Large intestine (tissue), 3 donors: ENCODE measurements around the gene CLPTM1L. TPM values are rescaled to one million over a fixed set of nuclear protein-coding genes. Genes with fewer than 3 reads are reported as not detected.

ENCODE experiments used
- DNase-seq, 2 donors: peaks; one replicate each; pipeline versions ENCODE4 v3.0.0 to v3.0.0-alpha.2; 2013
- H3K27ac ChIP-seq: one replicate; pipeline ENCODE4 v1.5.1; 2013; ENCODE audit warnings: low read length
- H3K27me3 ChIP-seq: 2 replicates; pipeline ENCODE4 v1.6.1; 2013; ENCODE audit warnings: low read length; ENCODE audit not compliant: control insufficient read depth, insufficient read depth
- H3K36me3 ChIP-seq: 2 replicates; pipeline ENCODE4 v1.6.1; 2013; ENCODE audit warnings: low read length; ENCODE audit not compliant: control insufficient read depth, insufficient read depth
- H3K4me1 ChIP-seq: one replicate; pipeline ENCODE4 v1.6.1; 2013; ENCODE audit warnings: low read length; ENCODE audit not compliant: control insufficient read depth, insufficient read depth
- H3K4me3 ChIP-seq: one replicate; pipeline ENCODE4 v1.5.1; 2013; ENCODE audit warnings: low read length
- H3K9me3 ChIP-seq: one replicate; pipeline ENCODE4 v1.6.1; 2013; ENCODE audit warnings: mild to moderate bottlenecking, low read depth, low read length, moderate library complexity; ENCODE audit not compliant: control insufficient read depth
- WGBS: methylation state at CpG from one replicate; pipeline ENCODE4 v1.1.5; 2013; ENCODE audit warnings: low lambda C conversion rate; ENCODE audit not compliant: insufficient coverage; 5-methylcytosine and 5-hydroxymethylcytosine counted together
- polyA plus RNA-seq: library from polyadenylated mRNA; unstranded; fragments of 120-200 nt; gene quantifications from one replicate; pipeline ENCODE4 v1.2.1, GENCODE V29; 2013

CLPTM1L gene
- polyA plus RNA-seq, 1 donor, result 87.4 TPM

DNA sequence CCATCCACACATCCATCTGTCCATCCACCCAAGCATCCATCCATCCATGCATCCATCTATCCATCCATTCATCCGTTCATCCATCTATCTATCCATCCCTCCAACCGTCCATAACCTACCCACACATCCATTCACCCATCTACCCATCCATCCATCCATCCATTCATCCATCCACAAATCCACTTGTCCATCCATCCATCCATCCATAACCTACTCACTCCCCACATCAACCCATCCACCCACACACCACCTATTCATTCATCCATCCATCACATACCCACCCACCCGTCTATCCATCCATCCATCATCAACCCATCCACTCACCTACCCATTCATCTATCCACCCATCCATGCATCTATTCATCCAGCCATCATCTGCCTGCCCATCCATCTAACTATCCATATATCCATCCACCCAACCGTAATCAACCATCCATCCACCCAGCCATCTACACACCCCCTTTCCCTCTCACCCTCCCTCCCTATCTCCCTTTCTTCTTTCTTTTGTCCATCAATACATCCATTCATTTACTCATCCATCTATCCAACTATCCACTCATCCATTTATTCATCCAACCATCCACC is 43.6 kb upstream of the CLPTM1L start:
- no peak overlapping the region for H3K27ac ChIP-seq
- no peaks in the 10 kb centered on the region for H3K36me3 ChIP-seq
- WGBS, result 93% methylated on average over 4 of the region's 4 CpGs
- H3K4me3 ChIP-seq, result no peak overlapping the region
- H3K4me1 ChIP-seq, result peaks cover 10% of the 10 kb centered on the region
- DNase-seq, result no peak
- H3K27me3 ChIP-seq, result peaks cover 56% of the 10 kb centered on the region
- peaks cover 5% of the 10 kb centered on the region for H3K9me3 ChIP-seq

- DNase-seq, result no peak
- H3K4me3 ChIP-seq, result no peak overlapping the region
- peaks cover 5% of the 10 kb centered on the region for H3K9me3 ChIP-seq
- peaks cover 10% of the 10 kb centered on the region for H3K4me1 ChIP-seq
- H3K27me3 ChIP-seq, result peaks cover 55% of the 10 kb centered on the region
- H3K36me3 ChIP-seq, result no peaks in the 10 kb centered on the region
- WGBS, result no CpG with 5 or more reads among the region's 5 CpGs
- H3K27ac ChIP-seq, result no peak overlapping the region
These were observed 43.0 kb upstream of the CLPTM1L start for GRCh38 chr5:1387876-1388275.

- Histone ChIP-seq H3K4me3 (no peak overlapping the region), H3K9me3 (peaks cover 5% of the 10 kb centered on the region), H3K27ac (no peak overlapping the region), H3K27me3 (peaks cover 52% of the 10 kb centered on the region), H3K4me1 (peaks cover 10% of the 10 kb centered on the region), H3K36me3 (no peaks in the 10 kb centered on the region)
- no CpG with 5 or more reads among the region's 11 CpGs for WGBS
- no peak for DNase-seq
These were observed 42.3 kb upstream of the CLPTM1L start for GRCh38 chr5:1387059-1387755.

DNA sequence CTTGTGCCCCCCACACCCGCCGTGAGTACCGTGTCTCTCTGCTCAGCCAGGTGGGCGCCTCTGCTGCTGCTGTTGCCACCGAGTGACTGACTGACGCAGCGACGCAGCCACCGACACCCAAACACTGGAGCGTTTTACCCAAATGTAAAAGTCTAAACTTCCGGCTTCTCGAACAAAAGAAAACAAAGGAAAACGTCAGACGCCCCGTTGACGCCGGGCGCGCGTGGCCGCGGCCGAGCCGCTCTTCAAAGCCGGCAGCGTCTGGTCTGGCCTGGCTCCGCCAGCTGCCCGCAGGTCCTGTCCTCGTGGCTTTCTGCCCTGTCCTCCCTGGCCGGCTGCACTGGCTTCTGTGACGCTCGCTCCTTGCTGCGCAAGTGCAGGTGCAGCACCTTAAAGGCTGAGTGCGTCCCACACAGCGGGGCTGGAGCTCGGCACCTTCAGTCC is 41.4 kb upstream of the CLPTM1L start:
- Histone ChIP-seq H3K27me3 (peaks cover 46% of the 10 kb centered on the region), H3K4me3 (peak overlapping the region; percentile 51)
- no CpG with 5 or more reads among the region's 36 CpGs for WGBS

DNA sequence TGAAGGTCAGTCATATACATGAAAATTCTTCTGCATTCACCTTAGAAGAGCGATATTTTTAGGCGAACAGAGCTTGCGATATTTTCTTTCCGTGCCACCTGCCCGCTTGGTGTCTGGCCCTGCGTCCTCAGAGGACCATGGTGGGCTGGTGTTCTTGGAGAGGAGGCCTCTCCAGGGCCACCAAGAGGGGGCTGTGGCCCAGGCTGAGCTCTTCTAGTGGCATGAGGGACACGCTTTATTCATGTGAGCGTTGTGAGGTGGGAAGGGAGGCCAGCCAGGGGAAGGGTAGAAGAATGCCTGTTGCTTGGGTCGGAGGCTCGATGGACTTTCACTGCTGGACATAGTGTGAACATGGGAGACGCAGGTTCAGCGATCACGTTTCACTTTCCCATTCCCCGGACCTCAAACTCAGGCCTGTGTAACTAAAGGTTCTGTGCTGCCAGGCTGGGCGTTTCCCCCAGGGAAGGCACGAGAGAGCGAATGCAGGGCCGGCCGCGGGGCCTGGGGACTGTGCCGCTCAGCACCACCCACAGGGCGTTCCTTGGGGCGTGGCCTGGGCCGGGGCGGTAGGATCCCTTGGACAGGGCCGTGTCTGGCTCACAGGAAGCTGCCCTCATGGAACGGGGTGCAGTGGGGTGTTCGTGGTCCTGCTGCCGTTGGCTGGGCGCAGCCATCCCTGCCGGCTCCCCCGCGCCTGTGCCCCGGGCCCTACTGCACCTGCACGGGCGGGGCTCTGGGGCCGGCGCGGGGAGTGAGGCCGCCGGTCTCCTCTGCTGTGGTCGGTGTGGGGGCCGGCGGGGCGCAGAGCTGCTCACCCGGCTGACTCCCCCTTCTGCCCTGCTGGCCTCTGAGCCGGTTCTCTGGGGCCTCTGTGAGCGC is 40.7 kb upstream of the CLPTM1L start:
- H3K4me1 ChIP-seq, result peaks cover 17% of the 10 kb centered on the region
- H3K27ac ChIP-seq, result no peak overlapping the region
- WGBS, result no CpG with 5 or more reads among the region's 48 CpGs
- H3K4me3 ChIP-seq, result peak overlapping the region; percentile 51
- H3K27me3 ChIP-seq, result peaks cover 41% of the 10 kb centered on the region
- H3K9me3 ChIP-seq, result peaks cover 5% of the 10 kb centered on the region
- no peaks in the 10 kb centered on the region for H3K36me3 ChIP-seq
- DNase-seq, result peak; percentile 83 to 93

More for the DNA sequence above, 41.4 kb upstream of the CLPTM1L start:
- no peak overlapping the region for H3K27ac ChIP-seq
- peaks cover 10% of the 10 kb centered on the region for H3K4me1 ChIP-seq
- DNase-seq, result peak; percentile 35 to 67
- H3K9me3 ChIP-seq, result peaks cover 5% of the 10 kb centered on the region
- H3K36me3 ChIP-seq, result no peaks in the 10 kb centered on the region

- Histone ChIP-seq H3K27me3 (peaks cover 39% of the 10 kb centered on the region), H3K4me3 (no peak overlapping the region), H3K27ac (no peak overlapping the region), H3K9me3 (peaks cover 9% of the 10 kb centered on the region), H3K36me3 (no peaks in the 10 kb centered on the region), H3K4me1 (peaks cover 19% of the 10 kb centered on the region)
- no peak for DNase-seq
- WGBS, result 70% methylated on average over 2 of the region's 10 CpGs
These were observed 39.6 kb upstream of the CLPTM1L start for GRCh38 chr5:1384521-1384920.

DNA sequence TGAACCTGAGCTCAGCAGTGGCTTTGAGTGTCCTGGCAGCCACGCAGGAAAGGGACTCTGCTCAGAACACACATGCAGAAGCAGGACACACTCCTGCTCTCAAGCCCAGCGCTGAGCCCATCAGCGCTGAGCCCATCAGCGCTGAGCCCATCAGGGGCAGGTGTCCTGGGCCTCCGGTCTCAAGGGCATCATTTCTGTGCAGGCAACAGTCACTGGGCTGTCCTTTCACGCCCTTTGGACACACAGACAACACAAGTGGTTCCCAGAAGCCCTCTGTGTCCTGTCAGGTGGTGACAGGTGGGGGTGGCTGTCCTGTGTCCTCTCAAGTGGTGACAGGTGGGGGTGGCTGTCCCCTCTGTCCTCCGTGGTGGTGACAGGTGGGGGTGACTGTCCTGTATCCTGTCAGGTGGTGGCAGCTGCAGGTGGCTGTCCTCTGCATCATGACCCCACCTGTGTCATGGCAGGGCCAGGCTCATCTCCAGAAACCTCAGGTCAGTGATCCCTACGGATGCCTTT is 39.0 kb upstream of the CLPTM1L start:
- Histone ChIP-seq H3K27ac (no peak overlapping the region), H3K4me3 (no peak overlapping the region), H3K36me3 (no peaks in the 10 kb centered on the region), H3K4me1 (peaks cover 19% of the 10 kb centered on the region), H3K9me3 (peaks cover 13% of the 10 kb centered on the region), H3K27me3 (peaks cover 38% of the 10 kb centered on the region)
- DNase-seq, result no peak
- WGBS, result no CpG with 5 or more reads among the region's 8 CpGs

- no peak for DNase-seq
- no peak overlapping the region for H3K4me3 ChIP-seq
- peaks cover 35% of the 10 kb centered on the region for H3K27me3 ChIP-seq
- peaks cover 10% of the 10 kb centered on the region for H3K9me3 ChIP-seq
- no peak overlapping the region for H3K27ac ChIP-seq
- H3K36me3 ChIP-seq, result no peaks in the 10 kb centered on the region
- WGBS, result no CpG with 5 or more reads among the region's 17 CpGs
- H3K4me1 ChIP-seq, result peaks cover 19% of the 10 kb centered on the region
These were observed 38.4 kb upstream of the CLPTM1L start for GRCh38 chr5:1383344-1383743.

GRCh38 chr5:1382248-1382700 is 37.4 kb upstream of the CLPTM1L start:
- no peak overlapping the region for H3K4me3 ChIP-seq
- H3K36me3 ChIP-seq, result no peaks in the 10 kb centered on the region
- peaks cover 10% of the 10 kb centered on the region for H3K9me3 ChIP-seq
- no peak for DNase-seq
- peaks cover 25% of the 10 kb centered on the region for H3K27me3 ChIP-seq
- H3K27ac ChIP-seq, result no peak overlapping the region
- peaks cover 19% of the 10 kb centered on the region for H3K4me1 ChIP-seq
- no CpG with 5 or more reads among the region's 18 CpGs for WGBS
